ENCODE results near the gene RTKN. TPM values are rescaled to one million over a fixed set of nuclear protein-coding genes. Genes with fewer than 3 reads are reported as not detected.

The RTKN gene
- total and polyA plus RNA-seq, 11 donors: 10.9 to 27.6 (median 16.6) TPM

GRCh38 chr2:74458938-74459363 lies 17.2 kb upstream of the RTKN start:
- TF ChIP-seq POLR2A (IDR thresholded peaks at IDR 0.05) (no peak), CTCF (IDR thresholded peaks at IDR 0.05) (no peak)
- DNase-seq (no peak), ATAC-seq (no peak)
- Histone ChIP-seq H3K36me3 (peaks cover 0 to 27% (median 22%) of the 10 kb centered on the region in 9 donors), H3K27ac (peak overlapping the region in 10 of 12 donors; percentile 66 to 97 (median 78)), H3K9me3 (no peaks in the 10 kb centered on the region), H3K27me3 (no peaks in the 10 kb centered on the region), H3K4me1 (peaks cover 5 to 42% (median 33%) of the 10 kb centered on the region in 12 donors), H3K4me3 (peak overlapping the region; percentile 52 to 83 (median 70))
- intact Hi-C loops (cut with DNase I): loop anchor here in 1 of 10 donors (5.0 kb wide), 1 partner anchor 42 kb away; no protein-coding TSS in a partner anchor
- 2 to 5% (median 3%) methylated on average over 10 of the region's 10 CpGs for WGBS, 4 donors

GRCh38 chr2:74458132-74458937 lies 16.6 kb upstream of the RTKN start, which contains the start of gene WBP1:
TSS of gene WBP1 (plus strand) at chr2:74458438. CDS start at chr2:74458603, 165 bp downstream.
- 0 to 2% (median 1%) methylated on average over 32 to 38 of the region's 38 CpGs for WGBS, 4 donors
- DNase-seq (peak; percentile 99 to 100 (median 100)), ATAC-seq (peak; percentile 93 to 96 (median 95))
- Histone ChIP-seq H3K9me3 (no peaks in the 10 kb centered on the region), H3K4me3 (peak within 1 kb of the TSS; percentile 52 to 83 (median 70)), H3K4me1 (peaks cover 5 to 40% (median 32%) of the 10 kb centered on the region in 12 donors), H3K27ac (peak within 1 kb of the TSS; percentile 84 to 98 (median 95)), H3K36me3 (peaks cover 0 to 27% (median 22%) of the 10 kb centered on the region in 9 donors), H3K27me3 (no peaks in the 10 kb centered on the region)
- intact Hi-C loops (cut with DNase I): loop anchor here in 1 of 10 donors (5.0 kb wide), 1 partner anchor 41 kb away; no protein-coding TSS in a partner anchor
- peak in 1 of 2 donors; percentile 61 for TF ChIP-seq POLR2A (IDR thresholded peaks at IDR 0.05)
- no peak for TF ChIP-seq CTCF (IDR thresholded peaks at IDR 0.05)

GRCh38 chr2:74457549-74458131 lies 15.9 kb upstream of the RTKN start:
- WGBS, 4 donors: 0 to 2% (median 1%) methylated on average over 22 to 46 of the region's 46 CpGs
- H3K4me1 ChIP-seq: peaks cover 5 to 40% (median 32%) of the 10 kb centered on the region in 12 donors
- H3K27ac ChIP-seq: peak overlapping the region; percentile 84 to 98 (median 95)
- intact Hi-C loops (cut with DNase I): loop anchor here in 1 of 10 donors (5.0 kb wide), 1 partner anchor 40 kb away; no protein-coding TSS in a partner anchor
- H3K9me3 ChIP-seq: no peaks in the 10 kb centered on the region
- DNase-seq: peak; percentile 67 to 86 (median 74)
- peaks cover 0 to 25% (median 15%) of the 10 kb centered on the region in 9 donors for H3K36me3 ChIP-seq
- peak; percentile 47 to 76 for TF ChIP-seq POLR2A (IDR thresholded peaks at IDR 0.05)
- TF ChIP-seq CTCF (IDR thresholded peaks at IDR 0.05): no peak
- H3K4me3 ChIP-seq: peak overlapping the region; percentile 50 to 83 (median 70)
- H3K27me3 ChIP-seq: no peaks in the 10 kb centered on the region
- ATAC-seq: peak; percentile 11 to 36 (median 29)

Measured in heart left ventricle (tissue), 16 donors.